IMR-90 (cell line): ENCODE measurements around the gene GNB1L. TPM values are rescaled to one million over a fixed set of nuclear protein-coding genes. Genes with fewer than 3 reads are reported as not detected.

Experiments used
- ATAC-seq: fragments of 200-7000 bp; cut with Tn5 transposase; 2 replicates; pipeline ENCODE4 v1.9.1; 2020; ENCODE audit warnings: low read depth, mild to moderate bottlenecking, moderate library complexity
- BruUV-seq: library from RNA; stranded (reverse); fragments of 400-500 nt; replicated peaks from 2 replicates; lab custom pipeline; 2021; lab: Mats Ljungman, UMichigan
- CTCF ChIA-PET: fragments of 300-600 bp; formaldehyde crosslinking; extraction: SDS; loops from one replicate; lab custom pipeline; 2021; ENCODE audit warnings: antibody characterized with exemption; lab: Yijun Ruan, JAX
- POLR2A ChIA-PET: fragments of 300-600 bp; sonication (Branson Sonifier 250); formaldehyde crosslinking; loops from one replicate; lab custom pipeline; 2022; ENCODE audit warnings: antibody characterized with exemption; ENCODE audit not compliant: unreplicated experiment; lab: Charles Lee
- DNase-seq: peaks from one replicate; pipeline ENCODE4 v3.0.0; 2013
- H2AFZ ChIP-seq: replicated peaks from 2 replicates; pipeline ENCODE3; 2013; ENCODE audit warnings: low read length, mild to moderate bottlenecking; ENCODE audit not compliant: poor library complexity
- H2AK5ac ChIP-seq: 2 replicates; pipeline ENCODE4 v1.6.1; 2013; ENCODE audit warnings: low read depth, low read length, inconsistent platforms
- H2AK9ac ChIP-seq: replicated peaks from 2 replicates; pipeline ENCODE3; 2013; ENCODE audit warnings: mild to moderate bottlenecking, low read depth, low read length, moderate library complexity; ENCODE audit not compliant: poor library complexity
- H2BK120ac ChIP-seq: 2 replicates; pipeline ENCODE4 v1.6.1; 2013; ENCODE audit warnings: low read depth, low read length, inconsistent platforms
- H2BK15ac ChIP-seq: 3 replicates; pipeline ENCODE4 v1.6.1; 2013; ENCODE audit warnings: low read depth, low read length, inconsistent platforms
- H2BK20ac ChIP-seq: 2 replicates; pipeline ENCODE4 v1.6.1; 2013; ENCODE audit warnings: low read depth, mild to moderate bottlenecking, inconsistent platforms, low read length, moderate library complexity
- H2BK5ac ChIP-seq: 2 replicates; pipeline ENCODE4 v1.6.1; 2013; ENCODE audit warnings: mild to moderate bottlenecking, low read depth, low read length, inconsistent platforms; ENCODE audit not compliant: poor library complexity, severe bottlenecking
- H3K14ac ChIP-seq: replicated peaks from 2 replicates; pipeline ENCODE4 v1.6.1; 2013; ENCODE audit warnings: low read depth, low read length, inconsistent platforms
- H3K18ac ChIP-seq: 2 replicates; pipeline ENCODE4 v1.6.1; 2013; ENCODE audit warnings: low read depth, low read length, control low read depth
- H3K23ac ChIP-seq: 2 replicates; pipeline ENCODE4 v1.6.1; 2013; ENCODE audit warnings: low read depth, low read length, inconsistent platforms
- H3K27ac ChIP-seq: 2 replicates; pipeline ENCODE4 v1.5.1; 2013; ENCODE audit warnings: mild to moderate bottlenecking, control low read depth, low read length; ENCODE audit not compliant: insufficient read depth
- H3K27me3 ChIP-seq: 2 replicates; pipeline ENCODE4 v1.6.1; 2013; ENCODE audit warnings: low read length; ENCODE audit not compliant: control insufficient read depth, insufficient read depth
- H3K36me3 ChIP-seq: 2 replicates; pipeline ENCODE4 v1.6.1; 2013; ENCODE audit warnings: low read length, mixed read lengths; ENCODE audit not compliant: control insufficient read depth, insufficient read depth
- H3K4ac ChIP-seq: 2 replicates; pipeline ENCODE4 v1.6.1; 2013; ENCODE audit warnings: low read depth, low read length, inconsistent platforms
- H3K4me1 ChIP-seq: 2 replicates; pipeline ENCODE4 v1.6.1; 2013; ENCODE audit warnings: low read length, mixed read lengths; ENCODE audit not compliant: control insufficient read depth, insufficient read depth
- H3K4me2 ChIP-seq: 2 replicates; pipeline ENCODE4 v1.6.1; 2013; ENCODE audit warnings: low read depth, mild to moderate bottlenecking, control low read depth, low read length, moderate library complexity
- H3K4me3 ChIP-seq: 2 replicates; pipeline ENCODE4 v1.5.1; 2013; ENCODE audit warnings: low read depth, mild to moderate bottlenecking, control low read depth, low read length, moderate library complexity; ENCODE audit not compliant: insufficient read depth
- H3K56ac ChIP-seq: 2 replicates; pipeline ENCODE4 v1.6.1; 2013; ENCODE audit warnings: low read length, inconsistent platforms; ENCODE audit not compliant: insufficient read depth; ENCODE audit errors: extremely low read depth
- H3K79me1 ChIP-seq, 2 experiments: 2 replicates each; pipeline ENCODE4 v1.6.1; 2013; ENCODE audit warnings: low read length in 2 of 2, inconsistent platforms in 1 of 2, low read depth in 1 of 2
- H3K9ac ChIP-seq: 2 replicates; pipeline ENCODE4 v1.6.1; 2013; ENCODE audit warnings: low read depth, low read length, control low read depth
- H3K9me1 ChIP-seq: 2 replicates; pipeline ENCODE4 v1.6.1; 2013; ENCODE audit warnings: low read length, inconsistent platforms; ENCODE audit not compliant: insufficient read depth
- H3K9me3 ChIP-seq: 2 replicates; pipeline ENCODE4 v1.6.1; 2013; ENCODE audit warnings: low read length; ENCODE audit not compliant: control insufficient read depth, insufficient read depth
- H4K20me1 ChIP-seq: 2 replicates; pipeline ENCODE4 v1.6.1; 2013; ENCODE audit warnings: low read length, inconsistent platforms; ENCODE audit not compliant: insufficient read depth
- H4K5ac ChIP-seq: 2 replicates; pipeline ENCODE4 v1.6.1; 2013; ENCODE audit warnings: mild to moderate bottlenecking, low read depth, low read length, control low read depth
- H4K8ac ChIP-seq, 2 experiments: 2 replicates each; pipeline ENCODE4 v1.6.1; 2013; ENCODE audit warnings: low read depth in 2 of 2, low read length in 2 of 2, control low read depth in 1 of 2, inconsistent platforms in 1 of 2
- H4K91ac ChIP-seq: 2 replicates; pipeline ENCODE4 v1.6.1; 2013; ENCODE audit warnings: low read depth, low read length, inconsistent platforms; ENCODE audit not compliant: insufficient read depth
- MXI1 ChIP-seq: IDR thresholded peaks from 2 replicates; pipeline ENCODE4 v1.6.1; 2012; ENCODE audit warnings: low read depth, mild to moderate bottlenecking, low read length, moderate library complexity, borderline replicate concordance
- NFE2L2 ChIP-seq: fragments of 150-350 bp; IDR thresholded peaks from 2 replicates; pipeline ENCODE4 v1.6.1; 2016; ENCODE audit warnings: low read depth, mild to moderate bottlenecking, low read length
- POLR2A ChIP-seq: IDR thresholded peaks from 2 replicates; pipeline ENCODE4 v1.6.1; 2012; ENCODE audit warnings: mild to moderate bottlenecking, low read depth, low read length
- RAD21 ChIP-seq: IDR thresholded peaks from 2 replicates; pipeline ENCODE4 v1.6.1; 2012; ENCODE audit warnings: low read length, improper control_type of control experiment
- RFX5 ChIP-seq: IDR thresholded peaks from 2 replicates; pipeline ENCODE4 v1.8.0; 2012; ENCODE audit warnings: low read depth, mild to moderate bottlenecking, low read length, moderate library complexity
- SMC3 ChIP-seq: fragments of 150-350 bp; IDR thresholded peaks from 2 replicates; pipeline ENCODE4 v1.6.1; 2016; ENCODE audit warnings: low read depth, mild to moderate bottlenecking, antibody characterized with exemption, low read length, moderate library complexity
- WGBS, 2 experiments: methylation state at CpG; one replicate each; pipeline versions ENCODE4 v1.1.5 to v1.1.7; 2013; ENCODE audit warnings: missing lambda C conversion rate in 2 of 2; ENCODE audit not compliant: insufficient read length in 1 of 2; ENCODE audit errors: extremely low coverage in 2 of 2; 5-methylcytosine and 5-hydroxymethylcytosine counted together
- dilution Hi-C: fragments of 300-500 bp; cut with HindIII; formaldehyde crosslinking; loops from one replicate; pipeline ENCODE4 v1.14.3; 2018; ENCODE audit warnings: low sequenced_read_pairs; ENCODE audit not compliant: unreplicated experiment
- in situ Hi-C: fragments of 300-500 bp; cut with MboI; formaldehyde crosslinking; loops from 3 replicates; pipeline ENCODE4 v1.14.3; 2019; ENCODE audit warnings: low sequenced_read_pairs, inconsistent platforms, mixed read lengths
- intact Hi-C: fragments of 100-400 bp; cut with micrococcal nuclease; formaldehyde crosslinking; loops from 2 replicates; pipeline ENCODE4 v1.10.0; 2022
- polyA plus RNA-seq, 3 experiments: library from polyadenylated mRNA; depleted of rRNA; stranded (reverse); fragments of >200 nt; gene quantifications; 2 replicates each; pipeline ENCODE4 v1.2.3, GENCODE V29; 2012; ENCODE audit warnings: low replicate concordance in 1 of 3
- total RNA-seq: library from RNA; depleted of rRNA; stranded (reverse); fragments of >200 nt; gene quantifications from 2 replicates; pipeline ENCODE4 v1.2.3, GENCODE V29; 2012
- TF ChIP-seq, protein P1 (sequence below): conservative IDR thresholded peaks from 2 replicates; pipeline ENCODE4 v1.5.1; 2012; ENCODE audit warnings: mild to moderate bottlenecking, low read depth, low read length, improper control_type of control experiment

Gene GNB1L
- total and polyA plus RNA-seq, 2 of the 4 experiments (the other 2 are of a cell fraction), result 2.5 to 4.4 TPM

DNA sequence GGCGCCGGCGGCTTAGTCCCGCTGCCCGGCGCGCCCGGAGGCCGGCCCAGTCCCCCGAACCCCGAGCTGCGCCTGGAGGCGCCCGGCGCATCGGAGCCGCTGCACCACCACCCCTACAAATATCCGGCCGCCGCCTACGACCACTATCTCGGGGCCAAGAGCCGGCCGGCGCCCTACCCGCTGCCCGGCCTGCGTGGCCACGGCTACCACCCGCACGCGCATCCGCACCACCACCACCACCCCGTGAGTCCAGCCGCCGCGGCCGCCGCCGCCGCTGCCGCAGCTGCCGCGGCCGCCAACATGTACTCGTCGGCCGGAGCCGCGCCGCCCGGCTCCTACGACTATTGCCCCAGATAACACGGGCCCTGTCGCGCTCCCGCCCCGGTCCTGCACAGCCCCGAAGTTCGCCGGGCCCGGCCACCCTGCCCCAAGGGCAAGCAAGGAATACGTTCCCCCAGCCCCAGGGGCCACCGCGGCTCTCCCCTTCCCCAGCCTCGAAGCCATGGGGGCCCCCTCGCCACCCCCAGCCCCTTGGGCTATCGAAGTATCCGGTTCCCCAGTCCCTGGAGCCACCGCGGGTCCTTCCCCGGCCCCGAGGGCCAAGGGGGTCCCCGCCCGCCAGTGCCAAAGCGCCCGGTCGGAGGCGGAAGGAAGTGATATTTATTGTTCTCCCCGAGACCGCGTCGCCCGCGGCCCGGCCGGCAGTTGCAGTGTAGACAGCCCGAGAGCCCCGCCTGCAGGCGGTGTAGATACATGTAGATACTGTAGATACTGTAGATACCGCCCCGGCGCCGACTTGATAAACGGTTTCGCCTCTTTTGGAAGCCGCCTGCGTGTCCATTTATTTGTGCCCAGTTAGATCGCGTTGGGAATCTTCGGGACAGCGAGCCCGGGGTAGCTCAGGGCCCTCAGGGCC is 87.9 kb downstream of the GNB1L start:
- no peak overlapping the region for H2BK120ac ChIP-seq
- WGBS, 2 experiments, result 2% methylated on average over 35 of the region's 103 CpGs; no CpG with 5 or more reads in 1 of the 2 experiments
- H2AK5ac ChIP-seq, result no peak overlapping the region
- intact Hi-C loops, result no loop called here
- peak overlapping the region; percentile 26 for H2AFZ ChIP-seq
- ATAC-seq, result peak; percentile 64
- no peak overlapping the region for H3K18ac ChIP-seq
- dilution Hi-C loops, result no loop called here
- CTCF ChIA-PET, result no interaction called here
- no peaks in the 10 kb centered on the region for H3K36me3 ChIP-seq
- H3K79me1 ChIP-seq, result no peaks in the 10 kb centered on the region
- POLR2A ChIA-PET, result no interaction called here
- H2BK20ac ChIP-seq, result no peak overlapping the region
- H3K14ac ChIP-seq, result no peak overlapping the region
- H2BK5ac ChIP-seq, result no peak overlapping the region
- TF ChIP-seq MXI1 (no peak), POLR2A (no peak), SMC3 (0 out of 2 replicates have a peak, but pooled peaks have one; percentile 13), NFE2L2 (no peak), RFX5 (no peak), RAD21 (peak; percentile 22; the same call in 1 of the 2 replicates)
- TF ChIP-seq, protein P1, sequence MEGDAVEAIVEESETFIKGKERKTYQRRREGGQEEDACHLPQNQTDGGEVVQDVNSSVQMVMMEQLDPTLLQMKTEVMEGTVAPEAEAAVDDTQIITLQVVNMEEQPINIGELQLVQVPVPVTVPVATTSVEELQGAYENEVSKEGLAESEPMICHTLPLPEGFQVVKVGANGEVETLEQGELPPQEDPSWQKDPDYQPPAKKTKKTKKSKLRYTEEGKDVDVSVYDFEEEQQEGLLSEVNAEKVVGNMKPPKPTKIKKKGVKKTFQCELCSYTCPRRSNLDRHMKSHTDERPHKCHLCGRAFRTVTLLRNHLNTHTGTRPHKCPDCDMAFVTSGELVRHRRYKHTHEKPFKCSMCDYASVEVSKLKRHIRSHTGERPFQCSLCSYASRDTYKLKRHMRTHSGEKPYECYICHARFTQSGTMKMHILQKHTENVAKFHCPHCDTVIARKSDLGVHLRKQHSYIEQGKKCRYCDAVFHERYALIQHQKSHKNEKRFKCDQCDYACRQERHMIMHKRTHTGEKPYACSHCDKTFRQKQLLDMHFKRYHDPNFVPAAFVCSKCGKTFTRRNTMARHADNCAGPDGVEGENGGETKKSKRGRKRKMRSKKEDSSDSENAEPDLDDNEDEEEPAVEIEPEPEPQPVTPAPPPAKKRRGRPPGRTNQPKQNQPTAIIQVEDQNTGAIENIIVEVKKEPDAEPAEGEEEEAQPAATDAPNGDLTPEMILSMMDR, result peak; percentile 30; the same call in 1 of the 2 replicates
- no peak overlapping the region for H2AK9ac ChIP-seq
- no peak overlapping the region for H3K56ac ChIP-seq
- no peak overlapping the region for H3K9ac ChIP-seq
- no peak overlapping the region for H2BK15ac ChIP-seq
- peak overlapping the region; percentile 24; the same call in 1 of the 2 replicates for H3K4me3 ChIP-seq
- no peak overlapping the region for H3K27ac ChIP-seq
- in situ Hi-C loops, result no loop called here
- H3K9me1 ChIP-seq, result no peaks in the 10 kb centered on the region
- H3K27me3 ChIP-seq, result peaks cover 98% of the 10 kb centered on the region
- H3K4me2 ChIP-seq, result no peak overlapping the region; the same call in 1 of the 2 replicates
- H3K4me1 ChIP-seq, result no peaks in the 10 kb centered on the region
- DNase-seq, result no peak
- H3K9me3 ChIP-seq, result peaks cover 4% of the 10 kb centered on the region; the same call in 1 of the 2 replicates
- BruUV-seq, result no TSS peak
- no peak overlapping the region for H4K91ac ChIP-seq
- no peak overlapping the region for H3K23ac ChIP-seq
- H4K5ac ChIP-seq, result no peak overlapping the region
- H4K20me1 ChIP-seq, result no peaks in the 10 kb centered on the region
- no peak overlapping the region for H3K4ac ChIP-seq
- no peak overlapping the region for H4K8ac ChIP-seq
